Liver (tissue), 3 donors: Measurements from ENCODE around the gene PRKCH.

Experiments used
- ATF3 ChIP-seq: IDR thresholded peaks from 2 replicates; pipeline ENCODE4 v1.6.1; 2016; ENCODE audit warnings: antibody characterized with exemption
- CTCF ChIP-seq: fragments of 150-350 bp; IDR thresholded peaks from 2 replicates; pipeline ENCODE4 v1.5.1; 2017; ENCODE audit warnings: improper control_type of control experiment, low read depth, low read length; ENCODE audit not compliant: missing input control
- FOXA1 ChIP-seq: IDR thresholded peaks from 2 replicates; pipeline ENCODE4 v1.6.1; 2016; ENCODE audit warnings: antibody characterized with exemption
- GABPA ChIP-seq, 2 donors: IDR thresholded peaks in 1 of 2; conservative IDR thresholded peaks in 1 of 2; 2 replicates each; pipeline ENCODE4 v1.6.1; 2016; ENCODE audit warnings: antibody characterized with exemption in 2 of 2, mild to moderate bottlenecking in 1 of 2, moderate library complexity in 1 of 2
- JUND ChIP-seq, 2 donors: IDR thresholded peaks; 2 replicates each; pipeline ENCODE4 v1.6.1; 2016; ENCODE audit warnings: antibody characterized with exemption in 2 of 2
- MAX ChIP-seq: IDR thresholded peaks from 2 replicates; pipeline ENCODE4 v1.6.1; 2016; ENCODE audit warnings: antibody characterized with exemption
- NR2F2 ChIP-seq: IDR thresholded peaks from 2 replicates; pipeline ENCODE4 v1.6.1; 2016; ENCODE audit warnings: antibody characterized with exemption
- RAD21 ChIP-seq, 2 donors: IDR thresholded peaks; 2 replicates each; pipeline ENCODE4 v1.6.1; 2016; ENCODE audit warnings: antibody characterized with exemption in 2 of 2, mild to moderate bottlenecking in 2 of 2
- REST ChIP-seq: IDR thresholded peaks from 2 replicates; pipeline ENCODE4 v1.6.1; 2016; ENCODE audit warnings: antibody characterized with exemption, mild to moderate bottlenecking
- RXRA ChIP-seq, 2 donors: IDR thresholded peaks; 2 replicates each; pipeline ENCODE4 v1.6.1; 2017 to 2018; ENCODE audit warnings: antibody characterized with exemption in 2 of 2, mild to moderate bottlenecking in 1 of 2
- SP1 ChIP-seq: IDR thresholded peaks from 2 replicates; pipeline ENCODE4 v1.6.1; 2018; ENCODE audit warnings: antibody characterized with exemption, mild to moderate bottlenecking
- TAF1 ChIP-seq: conservative IDR thresholded peaks from 2 replicates; pipeline ENCODE4 v1.6.1; 2016; ENCODE audit warnings: antibody characterized with exemption, mild to moderate bottlenecking
- YY1 ChIP-seq: IDR thresholded peaks from 2 replicates; pipeline ENCODE4 v1.6.1; 2016; ENCODE audit warnings: antibody characterized with exemption, mild to moderate bottlenecking
- ZBTB33 ChIP-seq: IDR thresholded peaks from 2 replicates; pipeline ENCODE4 v1.6.1; 2016; ENCODE audit warnings: antibody characterized with exemption
- donor health status: healthy.
- donor health status: healthy.

GRCh38 chr14:61495809-61496208, 174.4 kb downstream of the PRKCH start:
- no peak for TF ChIP-seq CTCF
- TF ChIP-seq RXRA (IDR thresholded peaks at IDR 0.05) = no peak
- no peak for TF ChIP-seq MAX
- TF ChIP-seq FOXA1 = no peak
- no peak for TF ChIP-seq ATF3
- no peak for TF ChIP-seq JUND (IDR thresholded peaks at IDR 0.05)
- TF ChIP-seq YY1 = no peak
- no peak for TF ChIP-seq TAF1
- TF ChIP-seq REST = no peak
- TF ChIP-seq RAD21 (IDR thresholded peaks at IDR 0.05) = no peak
- TF ChIP-seq NR2F2 = no peak
- TF ChIP-seq SP1 = no peak
- TF ChIP-seq ZBTB33 = no peak
- TF ChIP-seq GABPA (IDR thresholded peaks at IDR 0.05 in 1 of 2, conservative IDR thresholded peaks at IDR 0.05 in 1 of 2) = no peak
